Adrenal gland (tissue), 12 donors: Measurements from ENCODE around the gene ERGIC3. TPM values are rescaled to one million over a fixed set of nuclear protein-coding genes. Genes with fewer than 3 reads are reported as not detected.

Source experiments
- DNase-seq, 7 donors: peaks; one replicate each; pipeline ENCODE4 v3.0.0-alpha.2; 2019 to 2020
- H3K27ac ChIP-seq, 5 donors: fragments of 200-600 bp; sonication (generic) in 4 of 5; 1 replicate in 3 of 5; 2 replicates in 2 of 5; pipeline versions ENCODE4 v1.5.1 to v1.8.0; 2016 to 2020; ENCODE audit warnings: mild to moderate bottlenecking in 1 of 5
- H3K27me3 ChIP-seq: fragments of 200-600 bp; 2 replicates; pipeline ENCODE4 v1.8.0; 2021
- H3K36me3 ChIP-seq, 2 donors: fragments of 200-600 bp; replicated peaks in 1 of 2; 1 replicate in 1 of 2; 2 replicates in 1 of 2; pipeline versions ENCODE4 v1.5.1 to v1.8.0; 2018 to 2022
- H3K4me1 ChIP-seq, 2 donors: fragments of 200-600 bp; replicated peaks in 1 of 2; 1 replicate in 1 of 2; 2 replicates in 1 of 2; pipeline versions ENCODE4 v1.5.1 to v1.8.0; 2018 to 2021
- H3K4me3 ChIP-seq, 4 donors: fragments of 200-600 bp; sonication (generic) in 3 of 4; one replicate each; pipeline ENCODE4 v1.5.1; 2016 to 2018
- H3K9me3 ChIP-seq, 3 donors: fragments of 200-600 bp; sonication (generic) in 1 of 3; replicated peaks in 1 of 3; 1 replicate in 2 of 3; 2 replicates in 1 of 3; pipeline versions ENCODE4 v1.5.1 to v1.8.0; 2016 to 2021
- CTCF ChIP-seq, 6 experiments: fragments of 450-650 bp in 4 of 6; fragments of 200-600 bp in 2 of 6; sonication (generic) in 1 of 6; IDR thresholded peaks; 1 replicate in 5 of 6; 2 replicates in 1 of 6; pipeline versions ENCODE4 v1.5.1 to v1.8.0; 2016 to 2021; ENCODE audit warnings: antibody characterized with exemption in 6 of 6, mild to moderate bottlenecking in 2 of 6, moderate library complexity in 1 of 6
- POLR2A ChIP-seq, 2 donors: fragments of 450-650 bp; IDR thresholded peaks; one replicate each; pipeline ENCODE4 v1.6.1; 2017; ENCODE audit warnings: antibody characterized with exemption in 2 of 2, mild to moderate bottlenecking in 2 of 2, moderate library complexity in 1 of 2
- WGBS, 4 donors: extraction: QIAGEN DNeasy Blood & Tissue Kit in 2 of 4; methylation state at CpG; one replicate each; pipeline versions ENCODE4 v1.1.5 to v1.1.7; 2013 to 2017; 5-methylcytosine and 5-hydroxymethylcytosine counted together
- intact Hi-C, 2 donors: fragments of 100-400 bp; cut with DNase I; formaldehyde crosslinking; loops; one replicate each; pipeline versions ENCODE4 v1.14.1 to v1.15.0; 2022 to 2023
- polyA plus RNA-seq, 3 donors: library from polyadenylated mRNA; stranded (reverse); fragments of 200-250 nt in 2 of 3; fragments of 350-450 nt in 1 of 3; fragmentation: Illumina TruSeq in 1 of 3; extraction: RNeasy Lipid Tissue Mini Kit (QIAGEN cat#74804) in 1 of 3; gene quantifications; one replicate each; pipeline ENCODE4 v1.2.3, GENCODE V29; 2013 to 2014
- total RNA-seq, 9 donors: library from RNA; depleted of rRNA in 4 of 9; stranded (reverse); fragments of >200 nt in 4 of 9; fragments of 120-200 nt in 1 of 9; fragmentation: NEBNext Ultra II Directional in 1 of 9; extraction: Animal tissue kit (Norgen Biotek cat#: 25700) in 1 of 9; gene quantifications; one replicate each; pipeline versions ENCODE4 v1.1.0 to v1.2.4, GENCODE V29; 2013 to 2023
- donor health status: healthy with polysubstance abuse.
- donor health status: Bipolar disorder and iron deficiency.
- donor health status: DM: yes; HTN: yes; CAD: no.
- donor health status: DM: no; HTN: no; CAD: no.
- donor health status: DM: no; HTN: no; CAD: no.
- donor health status: DM: yes; HTN: yes; CAD: no.

Gene ERGIC3
- total and polyA plus RNA-seq, 12 donors, result 217 to 386 (median 271) TPM

GRCh38 chr20:35556871-35557270, 15.0 kb downstream of the ERGIC3 start:
- Histone ChIP-seq H3K4me3 (no peak overlapping the region), H3K36me3 (peaks cover 0 to 49% of the 10 kb centered on the region in 2 donors), H3K27me3 (no peaks in the 10 kb centered on the region), H3K9me3 (no peaks in the 10 kb centered on the region), H3K27ac (no peak overlapping the region), H3K4me1 (peaks cover 11% of the 10 kb centered on the region in 2 donors)
- no peak for TF ChIP-seq CTCF (IDR thresholded peaks at IDR 0.05)
- TF ChIP-seq POLR2A (IDR thresholded peaks at IDR 0.05), result no peak
- intact Hi-C loops, result no loop called here
- DNase-seq, result no peak
- 98 to 100% (median 99%) methylated on average over 4 to 8 of the region's 8 CpGs for WGBS, 4 donors

- Histone ChIP-seq H3K4me1 (peaks cover 7 to 10% of the 10 kb centered on the region in 2 donors), H3K4me3 (no peak overlapping the region), H3K9me3 (no peaks in the 10 kb centered on the region), H3K27ac (no peak overlapping the region), H3K36me3 (peaks cover 0 to 46% of the 10 kb centered on the region in 2 donors), H3K27me3 (no peaks in the 10 kb centered on the region)
- TF ChIP-seq POLR2A (IDR thresholded peaks at IDR 0.05) (no peak), CTCF (IDR thresholded peaks at IDR 0.05) (no peak)
- intact Hi-C loops, result no loop called here
- no peak for DNase-seq
- 92 to 98% (median 93%) methylated on average over 3 to 4 of the region's 4 CpGs; no CpG with 5 or more reads in 1 of the 4 donors for WGBS, 4 donors
These were observed 16.6 kb downstream of the ERGIC3 start for GRCh38 chr20:35558451-35558850.

GRCh38 chr20:35559042-35559693, 17.3 kb downstream of the ERGIC3 start:
- H3K4me3 ChIP-seq, result no peak overlapping the region
- DNase-seq, result no peak
- no peak for TF ChIP-seq CTCF (IDR thresholded peaks at IDR 0.05)
- H3K9me3 ChIP-seq, result no peaks in the 10 kb centered on the region
- no peaks in the 10 kb centered on the region for H3K27me3 ChIP-seq
- WGBS, 4 donors, result 87 to 95% (median 93%) methylated on average over 20 to 24 of the region's 24 CpGs
- intact Hi-C loops, result no loop called here
- no peak overlapping the region for H3K27ac ChIP-seq
- H3K36me3 ChIP-seq, result peaks cover 0 to 42% of the 10 kb centered on the region in 2 donors
- H3K4me1 ChIP-seq, result peaks cover 0 to 3% of the 10 kb centered on the region in 2 donors

GRCh38 chr20:35560105-35560511, 18.2 kb downstream of the ERGIC3 start:
- Histone ChIP-seq H3K4me1 (no peaks in the 10 kb centered on the region), H3K4me3 (no peak overlapping the region), H3K9me3 (no peaks in the 10 kb centered on the region), H3K36me3 (peaks cover 0 to 33% of the 10 kb centered on the region in 2 donors), H3K27ac (no peak overlapping the region), H3K27me3 (no peaks in the 10 kb centered on the region)
- WGBS, 4 donors, result 72 to 82% (median 78%) methylated on average over 9 to 18 of the region's 18 CpGs
- TF ChIP-seq CTCF (IDR thresholded peaks at IDR 0.05), result no peak
- TF ChIP-seq POLR2A (IDR thresholded peaks at IDR 0.05), result no peak
- intact Hi-C loops, result no loop called here
- no peak for DNase-seq
